Esophagus muscularis mucosa (tissue), 4 donors: ENCODE results near the gene MRPS23. TPM values are rescaled to one million over a fixed set of nuclear protein-coding genes. Genes with fewer than 3 reads are reported as not detected.

Experiments
- DNase-seq: peaks from one replicate; pipeline ENCODE4 v3.0.0-alpha.2; 2017; ENCODE audit errors: extremely low spot score
- H3K27ac ChIP-seq, 4 donors: fragments of 200-600 bp; sonication (generic); replicated peaks in 1 of 4; 1 replicate in 3 of 4; 2 replicates in 1 of 4; pipeline ENCODE4 v1.5.1; 2016 to 2019; ENCODE audit warnings: mild to moderate bottlenecking in 1 of 4
- H3K27me3 ChIP-seq, 4 donors: fragments of 200-600 bp; sonication (generic); one replicate each; pipeline versions ENCODE4 v1.5.1 to v1.6.0; 2016 to 2019
- H3K36me3 ChIP-seq, 4 donors: fragments of 200-600 bp; sonication (generic); one replicate each; pipeline ENCODE4 v1.5.1; 2016 to 2019
- H3K4me1 ChIP-seq, 4 donors: fragments of 200-600 bp; sonication (generic); one replicate each; pipeline ENCODE4 v1.5.1; 2016 to 2019
- H3K4me3 ChIP-seq, 4 donors: fragments of 200-600 bp; sonication (generic); 1 replicate in 2 of 4; 2 replicates in 2 of 4; pipeline ENCODE4 v1.5.1; 2016 to 2019; ENCODE audit warnings: mild to moderate bottlenecking in 4 of 4, moderate library complexity in 1 of 4
- H3K9me3 ChIP-seq, 4 donors: fragments of 200-600 bp; sonication (generic); 1 replicate in 3 of 4; 2 replicates in 1 of 4; pipeline ENCODE4 v1.5.1; 2016 to 2019
- EP300 ChIP-seq: sonication (generic); formaldehyde crosslinking; IDR thresholded peaks from one replicate; pipeline ENCODE4 v1.6.1; 2017; ENCODE audit warnings: antibody characterized with exemption
- POLR2A ChIP-seq: fragments of 450-650 bp; IDR thresholded peaks from one replicate; pipeline ENCODE4 v1.6.1; 2017; ENCODE audit warnings: antibody characterized with exemption, moderate library complexity, mild to moderate bottlenecking, low read depth
- POLR2AphosphoS5 ChIP-seq, 2 donors: sonication (generic); formaldehyde crosslinking; IDR thresholded peaks; one replicate each; pipeline ENCODE4 v1.6.1; 2017; ENCODE audit warnings: antibody characterized with exemption in 2 of 2
- WGBS: methylation state at CpG from one replicate; pipeline ENCODE4 v1.1.5; 2018; 5-methylcytosine and 5-hydroxymethylcytosine counted together
- intact Hi-C: fragments of 100-400 bp; cut with DNase I; formaldehyde crosslinking; loops from one replicate; pipeline ENCODE4 v1.15.1; 2023
- total RNA-seq, 4 donors: library from RNA; depleted of rRNA; stranded (reverse); fragments of >200 nt; gene quantifications; one replicate each; pipeline versions ENCODE4 v1.1.0 to v1.2.1, GENCODE V29; 2016
- TF ChIP-seq, protein P1 (sequence below), 3 experiments: fragments of 200-600 bp in 2 of 3; fragments of 450-650 bp in 1 of 3; sonication (generic) in 2 of 3; IDR thresholded peaks; one replicate each; pipeline ENCODE4 v1.5.1; 2017 to 2019; ENCODE audit warnings: antibody characterized with exemption in 3 of 3, mild to moderate bottlenecking in 2 of 3, moderate library complexity in 1 of 3

The MRPS23 gene
- total RNA-seq, 4 donors from 2014 or later = 11.6 to 22.2 (median 16.9) TPM

DNA sequence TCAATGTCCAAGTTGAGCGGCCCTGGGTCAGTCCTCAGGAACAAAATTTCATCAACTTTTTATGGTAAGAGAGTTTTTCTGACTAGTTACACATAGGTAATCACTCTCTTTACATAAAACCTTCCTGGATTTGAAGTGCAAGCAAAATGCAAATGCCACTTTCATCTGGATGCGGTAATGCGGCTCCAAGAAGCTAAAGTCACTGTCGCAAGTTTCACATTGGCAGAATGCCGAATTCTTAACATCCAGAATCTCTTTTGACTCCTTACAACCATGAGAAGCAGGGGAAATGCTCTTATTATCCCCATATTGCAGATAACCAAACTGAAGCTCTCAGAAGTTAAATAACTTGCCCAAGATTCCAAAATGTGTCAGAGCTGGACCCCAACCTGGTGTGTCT lies 30.0 kb downstream of the MRPS23 start:
- no peak for DNase-seq
- H3K27ac ChIP-seq = no peak overlapping the region
- no peak for TF ChIP-seq EP300
- TF ChIP-seq POLR2A = no peak
- TF ChIP-seq POLR2AphosphoS5 (IDR thresholded peaks at IDR 0.05) = no peak
- TF ChIP-seq, protein P1, sequence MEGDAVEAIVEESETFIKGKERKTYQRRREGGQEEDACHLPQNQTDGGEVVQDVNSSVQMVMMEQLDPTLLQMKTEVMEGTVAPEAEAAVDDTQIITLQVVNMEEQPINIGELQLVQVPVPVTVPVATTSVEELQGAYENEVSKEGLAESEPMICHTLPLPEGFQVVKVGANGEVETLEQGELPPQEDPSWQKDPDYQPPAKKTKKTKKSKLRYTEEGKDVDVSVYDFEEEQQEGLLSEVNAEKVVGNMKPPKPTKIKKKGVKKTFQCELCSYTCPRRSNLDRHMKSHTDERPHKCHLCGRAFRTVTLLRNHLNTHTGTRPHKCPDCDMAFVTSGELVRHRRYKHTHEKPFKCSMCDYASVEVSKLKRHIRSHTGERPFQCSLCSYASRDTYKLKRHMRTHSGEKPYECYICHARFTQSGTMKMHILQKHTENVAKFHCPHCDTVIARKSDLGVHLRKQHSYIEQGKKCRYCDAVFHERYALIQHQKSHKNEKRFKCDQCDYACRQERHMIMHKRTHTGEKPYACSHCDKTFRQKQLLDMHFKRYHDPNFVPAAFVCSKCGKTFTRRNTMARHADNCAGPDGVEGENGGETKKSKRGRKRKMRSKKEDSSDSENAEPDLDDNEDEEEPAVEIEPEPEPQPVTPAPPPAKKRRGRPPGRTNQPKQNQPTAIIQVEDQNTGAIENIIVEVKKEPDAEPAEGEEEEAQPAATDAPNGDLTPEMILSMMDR (IDR thresholded peaks at IDR 0.05) = no peak
- no peaks in the 10 kb centered on the region for H3K4me1 ChIP-seq
- H3K4me3 ChIP-seq = no peak overlapping the region
- WGBS = 91% methylated on average over 5 of the region's 5 CpGs
- intact Hi-C loops = no loop called here
- H3K27me3 ChIP-seq = no peaks in the 10 kb centered on the region
- no peaks in the 10 kb centered on the region for H3K36me3 ChIP-seq
- no peaks in the 10 kb centered on the region for H3K9me3 ChIP-seq

DNA sequence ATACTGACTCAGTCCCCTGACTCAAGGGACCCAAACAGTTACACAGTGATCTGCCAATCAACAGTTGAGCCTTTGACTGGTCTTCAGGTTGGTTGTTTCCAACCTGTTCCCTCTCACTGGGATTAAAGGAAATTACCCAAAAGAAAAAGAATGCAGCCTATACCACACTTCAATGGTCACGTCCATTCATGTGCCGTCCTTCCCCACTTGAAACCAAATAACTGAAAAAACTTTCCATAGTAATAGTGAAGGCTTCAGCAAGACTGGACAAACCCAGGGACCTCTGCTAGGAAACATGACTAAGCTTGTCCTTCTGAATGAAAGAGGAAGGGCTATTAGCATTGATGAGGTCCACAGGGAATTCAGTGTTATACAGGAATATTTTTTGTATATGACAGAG lies 30.6 kb downstream of the MRPS23 start:
- no peaks in the 10 kb centered on the region for H3K9me3 ChIP-seq
- H3K4me1 ChIP-seq = no peaks in the 10 kb centered on the region
- no peaks in the 10 kb centered on the region for H3K27me3 ChIP-seq
- H3K27ac ChIP-seq = no peak overlapping the region
- DNase-seq = no peak
- intact Hi-C loops = no loop called here
- no peaks in the 10 kb centered on the region for H3K36me3 ChIP-seq
- TF ChIP-seq POLR2A = no peak
- TF ChIP-seq, protein P1 (IDR thresholded peaks at IDR 0.05) = no peak
- TF ChIP-seq POLR2AphosphoS5 (IDR thresholded peaks at IDR 0.05) = no peak
- TF ChIP-seq EP300 = no peak
- no peak overlapping the region for H3K4me3 ChIP-seq
- WGBS = 79% methylated on average over 2 of the region's 2 CpGs

DNA sequence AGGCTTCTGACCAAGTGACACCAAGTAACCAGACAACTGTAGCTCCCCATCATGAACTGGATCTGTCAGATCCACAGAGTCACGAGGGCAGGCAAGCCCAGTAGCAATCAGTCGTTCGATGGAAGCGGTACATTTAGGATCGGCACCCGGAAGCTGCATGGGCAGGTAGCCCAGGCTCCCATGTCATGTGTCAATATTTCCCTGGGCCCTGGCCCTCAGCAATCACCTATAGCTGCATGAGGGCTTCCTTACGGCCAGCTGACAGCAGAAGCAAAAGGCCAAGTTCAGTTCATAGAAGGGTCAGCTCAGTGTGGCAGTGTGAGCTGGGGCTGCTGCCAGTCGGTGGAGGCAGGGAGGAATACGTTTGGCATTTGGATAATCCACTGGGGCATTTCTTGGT lies 31.8 kb downstream of the MRPS23 start:
- intact Hi-C loops = no loop called here
- WGBS = 83% methylated on average over 9 of the region's 9 CpGs
- Histone ChIP-seq H3K9me3 (no peaks in the 10 kb centered on the region), H3K36me3 (no peaks in the 10 kb centered on the region), H3K27me3 (no peaks in the 10 kb centered on the region), H3K27ac (no peak overlapping the region), H3K4me3 (no peak overlapping the region), H3K4me1 (no peaks in the 10 kb centered on the region)
- peak; percentile 45 for DNase-seq
- TF ChIP-seq EP300 = no peak
- TF ChIP-seq POLR2AphosphoS5 (IDR thresholded peaks at IDR 0.05) = no peak
- TF ChIP-seq POLR2A = no peak
- TF ChIP-seq, protein P1 (IDR thresholded peaks at IDR 0.05) = no peak

DNA sequence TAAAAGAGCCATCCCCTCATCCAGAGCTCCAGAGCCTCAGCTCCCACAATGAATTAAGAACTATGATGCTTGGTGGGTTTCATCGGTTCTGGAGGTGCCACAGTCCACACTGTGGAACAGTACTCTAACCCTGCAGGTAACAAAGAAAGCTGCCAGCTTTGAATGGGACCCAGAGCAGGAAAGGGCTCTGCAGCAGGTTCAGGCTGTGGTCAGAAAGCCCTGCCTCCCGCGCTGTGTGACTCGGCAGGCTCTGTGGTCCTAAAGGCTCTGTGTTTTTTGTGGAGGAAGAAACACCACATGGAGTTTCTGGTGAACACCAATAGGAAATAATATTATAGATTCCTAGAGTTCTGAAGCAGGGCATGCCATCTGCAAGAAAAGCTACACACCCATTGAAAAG lies 32.5 kb downstream of the MRPS23 start:
- no peak overlapping the region for H3K27ac ChIP-seq
- TF ChIP-seq POLR2AphosphoS5 (IDR thresholded peaks at IDR 0.05) (no peak), EP300 (no peak), POLR2A (no peak)
- TF ChIP-seq, protein P1 (IDR thresholded peaks at IDR 0.05) = no peak
- intact Hi-C loops = no loop called here
- H3K4me1 ChIP-seq = no peaks in the 10 kb centered on the region
- no peaks in the 10 kb centered on the region for H3K9me3 ChIP-seq
- no peaks in the 10 kb centered on the region for H3K36me3 ChIP-seq
- no peaks in the 10 kb centered on the region for H3K27me3 ChIP-seq
- H3K4me3 ChIP-seq = no peak overlapping the region
- DNase-seq = peak; percentile 24
- WGBS = 100% methylated on average over 4 of the region's 4 CpGs

DNA sequence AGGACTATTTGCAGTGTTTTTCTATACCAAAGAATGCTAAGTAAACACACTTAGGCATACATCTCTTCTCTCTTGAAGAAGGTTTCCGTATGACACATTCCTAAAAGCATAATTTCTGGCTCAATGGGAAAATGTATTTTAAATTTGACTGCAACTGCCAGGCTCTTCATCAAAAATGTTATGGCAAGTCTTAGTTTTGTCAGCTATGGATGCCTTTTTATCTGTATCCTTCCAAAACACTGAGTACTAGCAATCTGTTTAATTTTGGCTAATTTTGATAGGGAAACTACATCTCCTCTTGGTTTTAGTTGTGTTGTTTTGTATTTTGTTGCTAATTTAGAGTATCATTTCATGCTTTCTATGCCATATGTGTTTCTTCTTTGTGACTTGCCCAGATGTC lies 35.4 kb downstream of the MRPS23 start:
- H3K27ac ChIP-seq = no peak overlapping the region
- intact Hi-C loops = no loop called here
- TF ChIP-seq EP300 (no peak), POLR2A (no peak), POLR2AphosphoS5 (IDR thresholded peaks at IDR 0.05) (no peak)
- TF ChIP-seq, protein P1 (IDR thresholded peaks at IDR 0.05) = no peak
- 81% methylated on average over 1 of the region's 1 CpG for WGBS
- H3K27me3 ChIP-seq = no peaks in the 10 kb centered on the region
- H3K4me1 ChIP-seq = peaks cover 18 to 20% (median 19%) of the 10 kb centered on the region in 4 donors
- H3K4me3 ChIP-seq = no peak overlapping the region
- no peak for DNase-seq
- H3K9me3 ChIP-seq = no peaks in the 10 kb centered on the region
- no peaks in the 10 kb centered on the region for H3K36me3 ChIP-seq
